Measurements from ENCODE around the gene MYOZ2.

Gene MYOZ2

DNA sequence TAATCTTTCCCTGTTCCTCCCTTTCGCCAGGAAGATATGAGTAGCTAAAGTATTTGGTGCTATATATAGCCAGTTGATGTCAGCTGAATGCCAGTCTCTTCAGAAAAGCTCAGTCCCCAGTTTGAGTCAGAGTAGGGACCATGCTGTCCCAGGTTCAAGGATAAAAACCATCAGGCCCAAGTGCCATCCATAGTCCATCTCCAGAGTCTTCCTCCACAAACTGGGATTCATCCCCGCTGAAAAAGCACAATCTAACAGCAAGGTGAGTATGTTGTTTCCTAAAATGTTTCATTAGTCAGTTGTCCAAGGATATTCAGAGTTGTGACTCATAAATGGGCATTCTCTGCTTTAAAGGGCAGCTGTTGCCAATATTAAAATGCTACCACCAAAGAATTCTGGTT, at the start of gene MYOZ2:
Gene MYOZ2, plus strand, starts transcription at position 112 of the 401 bp plus-strand sequence. CDS start 694 bp downstream, outside the sequence.
- DNase-seq (ENCODE audit: low spot score), result no peak

DNA sequence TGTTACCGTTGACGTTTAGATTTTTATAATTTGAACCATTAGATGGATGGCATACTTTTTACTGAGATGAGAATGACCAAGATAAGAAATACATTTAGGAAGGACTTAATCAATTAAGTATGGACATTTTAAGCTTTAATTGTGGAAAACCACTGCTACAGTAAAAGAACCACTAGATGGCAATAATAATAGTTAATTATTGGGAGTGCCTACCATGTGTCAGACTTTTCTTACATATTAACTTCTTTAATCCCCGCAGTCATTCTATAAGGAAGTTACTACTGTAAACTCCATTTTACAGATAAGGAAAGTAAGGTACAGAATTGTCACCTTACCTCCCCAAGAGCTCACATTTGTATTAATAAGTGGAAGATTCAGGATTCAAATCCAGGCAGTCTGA, 48.5 kb upstream of the MYOZ2 start:
- DNase-seq (ENCODE audit: low spot score), result no peak

DNA sequence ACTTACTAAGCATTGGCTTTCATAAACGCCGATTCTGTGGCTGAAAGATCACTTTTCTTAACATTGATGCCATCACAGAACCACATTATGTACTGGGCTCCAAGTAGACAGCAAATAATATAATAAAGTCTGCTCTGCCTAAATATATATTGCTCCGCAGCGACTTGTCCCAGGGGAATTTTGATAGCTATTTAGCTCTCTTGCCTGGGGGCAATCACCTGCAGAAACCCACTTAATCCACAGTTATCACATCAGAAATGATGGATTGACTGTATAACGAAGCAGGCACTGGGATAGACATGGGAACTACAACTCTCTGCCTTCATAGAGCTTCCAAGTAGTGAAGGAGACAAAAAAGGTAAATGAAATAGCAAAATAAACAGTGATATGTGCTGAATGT, 48.0 kb upstream of the MYOZ2 start:
- DNase-seq (ENCODE audit: low spot score), result no peak

DNA sequence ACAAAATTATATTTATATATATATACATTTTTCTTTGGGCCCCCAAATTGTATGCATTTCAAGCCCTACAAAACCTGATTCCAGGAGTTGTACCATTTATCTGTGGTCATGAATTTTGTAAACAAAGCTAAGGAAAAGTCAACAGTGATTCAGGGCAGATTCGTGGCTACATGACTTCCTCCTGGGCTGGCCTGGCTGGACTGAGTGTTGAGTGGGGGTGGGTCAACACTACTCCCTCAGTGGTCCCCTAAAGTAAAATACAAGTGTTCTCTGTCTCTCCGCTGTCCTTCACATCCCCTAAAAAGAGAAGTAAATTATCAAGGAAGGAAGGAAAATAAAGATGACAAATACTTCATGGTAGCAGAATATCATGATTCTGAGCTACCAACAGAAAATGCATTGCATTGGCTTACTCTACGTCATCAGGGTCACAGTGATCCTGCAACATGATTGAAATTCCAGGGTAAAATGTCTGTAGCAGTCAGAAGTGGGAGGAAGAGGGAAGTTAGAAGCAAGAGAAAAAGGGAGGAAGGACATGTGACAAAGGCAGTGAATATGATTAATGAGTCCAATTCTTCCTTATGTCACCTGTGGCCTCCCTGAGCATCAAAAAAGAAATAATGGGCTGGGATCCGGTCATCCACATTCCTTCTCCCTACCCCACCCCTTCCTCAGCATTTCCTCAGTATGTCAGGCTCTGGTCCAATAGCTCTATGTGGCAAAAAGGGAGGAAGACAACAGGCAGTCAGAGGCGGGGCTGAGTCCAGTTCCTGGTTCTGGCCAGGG, 42.4 kb upstream of the MYOZ2 start:
- DNase-seq (ENCODE audit: low spot score), result no peak

DNA sequence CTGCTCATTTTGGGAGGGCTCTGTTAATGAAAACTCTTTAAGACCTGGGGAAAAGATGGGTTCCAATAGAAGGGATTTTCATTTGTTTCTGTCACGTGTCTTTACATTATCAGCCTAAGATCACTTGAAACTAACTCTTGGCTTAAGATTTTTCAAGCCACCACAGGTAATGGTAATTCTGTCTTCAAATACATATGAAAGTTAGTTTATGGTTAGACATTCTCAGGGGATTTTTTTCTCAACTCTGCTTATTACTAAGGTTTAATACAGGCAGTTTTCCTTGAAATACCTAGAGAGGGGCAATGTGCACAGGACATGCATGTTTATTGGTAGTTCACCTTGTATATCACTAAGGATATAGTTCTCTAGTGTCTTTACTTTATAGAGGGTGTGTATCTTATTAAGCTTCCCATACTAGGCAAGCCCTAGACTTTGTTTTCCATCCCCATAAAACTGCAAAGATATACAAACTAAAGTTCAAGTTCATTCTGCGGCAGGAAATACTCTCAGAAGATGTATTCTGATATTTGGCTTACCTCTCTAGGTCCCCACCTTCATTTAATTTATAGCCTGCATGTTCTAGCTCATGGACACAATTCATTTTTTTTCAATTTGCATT, 38.2 kb upstream of the MYOZ2 start:
- no peak for DNase-seq (ENCODE audit: low spot score)

DNA sequence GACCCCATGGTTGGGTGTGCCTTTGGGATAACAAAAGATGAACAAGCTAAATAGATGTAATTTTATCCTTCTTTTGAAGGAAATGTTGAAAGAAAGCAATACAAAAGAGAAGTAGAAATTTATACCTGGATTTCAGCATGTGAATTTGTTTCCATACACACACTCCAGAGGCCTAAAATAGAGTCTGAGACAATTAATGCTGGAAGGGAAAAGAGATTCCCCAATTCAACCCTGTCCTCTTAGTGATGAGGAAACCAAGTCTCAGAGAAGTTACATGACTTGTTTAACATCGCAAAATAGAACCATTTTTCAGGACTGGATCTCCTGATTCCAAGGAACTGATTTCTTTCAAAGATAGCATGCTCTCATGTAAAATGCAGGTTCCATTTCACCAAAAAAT, 37.3 kb upstream of the MYOZ2 start:
- no peak for DNase-seq (ENCODE audit: low spot score)

DNA sequence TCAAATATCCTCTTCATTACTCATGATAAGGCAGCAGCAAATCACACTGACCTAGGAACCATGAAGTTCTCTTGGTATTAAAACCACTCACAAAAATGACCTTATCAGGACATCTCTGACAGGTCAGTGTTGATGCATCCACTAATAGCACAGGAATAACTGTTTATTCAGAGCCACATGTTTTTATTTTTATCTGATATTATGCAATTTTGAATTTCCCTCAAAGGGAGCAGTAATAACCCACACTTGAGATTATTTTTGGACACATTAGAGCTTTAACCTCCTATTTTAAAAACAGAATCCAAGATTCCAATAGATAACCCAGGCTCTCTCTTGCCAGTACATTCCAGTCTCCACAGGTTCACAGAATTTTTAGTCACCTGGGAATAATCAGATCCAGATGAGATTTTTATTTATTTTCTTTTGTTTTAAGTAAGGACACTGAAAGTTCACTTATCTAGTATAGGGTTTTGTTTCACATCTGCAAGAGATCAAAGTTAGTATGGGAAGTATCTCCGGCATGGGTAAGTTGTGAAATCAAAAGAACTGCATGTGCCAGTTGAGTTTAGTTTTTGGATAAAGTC, 36.3 kb upstream of the MYOZ2 start:
- no peak for DNase-seq (ENCODE audit: low spot score)

DNA sequence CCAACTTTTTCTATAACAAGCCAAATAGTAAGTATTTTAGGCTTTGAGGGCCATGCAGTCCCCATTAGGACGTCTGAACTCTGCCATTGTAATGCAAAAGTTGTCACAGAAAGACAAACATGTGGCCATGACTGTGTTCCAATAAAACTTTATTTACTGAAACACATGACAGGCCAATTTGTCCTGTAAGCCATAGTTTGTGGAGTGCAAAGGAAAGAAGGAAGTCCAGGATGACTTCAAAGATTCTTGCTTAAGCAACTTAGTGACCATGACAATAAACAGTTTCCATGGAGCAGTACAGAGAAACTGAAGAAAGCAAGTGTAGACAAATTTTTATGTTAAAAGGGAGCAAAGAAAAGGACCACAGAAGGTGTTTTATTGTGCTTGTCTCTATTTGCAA, 35.0 kb upstream of the MYOZ2 start:
- no peak for DNase-seq (ENCODE audit: low spot score)

DNA sequence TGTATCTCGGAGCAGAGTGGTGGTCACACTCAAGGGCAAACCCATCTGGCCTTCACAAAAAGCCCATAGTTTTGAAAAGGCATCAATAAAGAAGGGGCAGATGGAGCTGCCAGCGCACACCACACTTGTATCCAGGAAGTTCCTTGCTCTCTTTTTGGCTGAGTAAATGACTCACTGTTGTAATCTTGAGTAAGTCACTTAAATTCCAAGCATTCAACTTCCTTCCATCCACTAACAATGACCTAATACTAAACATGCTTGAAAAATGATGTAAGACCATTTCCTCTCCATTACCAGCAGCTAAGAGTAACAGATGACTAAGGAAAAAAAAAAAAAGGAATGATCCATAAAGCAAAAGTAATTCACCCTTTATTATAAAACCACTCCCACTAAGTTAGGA, 32.4 kb upstream of the MYOZ2 start:
- DNase-seq (ENCODE audit: low spot score), result no peak

DNA sequence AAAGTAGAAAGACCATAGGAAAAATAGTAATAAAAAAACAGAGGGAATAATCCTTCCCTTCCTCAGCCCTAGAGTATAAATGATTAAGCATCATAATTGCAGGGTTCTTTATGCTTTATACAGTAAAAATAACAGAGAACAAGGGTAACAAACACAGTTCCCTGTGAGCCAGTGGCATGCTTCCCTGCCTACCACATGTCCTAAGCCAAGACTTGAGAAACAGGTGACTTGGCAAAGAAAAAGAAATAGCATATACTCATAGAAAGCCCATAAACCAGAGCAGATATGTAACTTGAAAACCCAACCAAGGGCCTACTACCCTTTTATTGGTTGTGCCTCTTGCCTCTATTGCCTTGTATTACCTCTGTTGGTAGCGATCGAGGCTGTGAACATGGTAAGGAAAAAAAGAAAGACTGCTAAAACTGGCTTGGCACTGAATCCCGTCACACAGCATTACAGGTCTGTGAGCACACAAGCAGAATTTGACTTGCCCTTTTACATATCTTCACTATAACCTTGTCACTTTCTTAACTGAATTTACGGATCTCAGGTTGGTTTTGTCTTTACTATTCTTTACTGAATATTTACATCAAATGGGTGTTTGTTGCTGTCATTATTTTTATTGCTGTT, 30.9 kb upstream of the MYOZ2 start:
- no peak for DNase-seq (ENCODE audit: low spot score)

DNA sequence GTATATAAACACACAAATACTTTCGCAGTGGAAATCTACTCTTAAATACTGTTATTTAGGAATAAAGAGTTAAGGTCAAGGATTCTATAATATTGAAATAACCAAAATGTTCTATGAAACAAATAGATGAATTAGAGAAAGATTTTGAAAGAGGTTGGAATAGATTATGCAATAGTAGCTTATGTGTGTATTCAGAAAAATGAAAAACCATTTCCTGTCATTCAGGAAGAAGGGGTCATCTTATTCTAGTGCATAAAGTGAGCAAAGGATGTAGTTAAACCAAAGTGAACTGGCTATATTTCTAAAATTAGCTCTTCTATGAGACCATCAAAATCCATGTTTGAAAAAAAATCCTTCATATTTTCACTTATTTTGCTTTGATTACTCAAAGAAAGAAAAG, 30.0 kb upstream of the MYOZ2 start:
- no peak for DNase-seq (ENCODE audit: low spot score)

DNA sequence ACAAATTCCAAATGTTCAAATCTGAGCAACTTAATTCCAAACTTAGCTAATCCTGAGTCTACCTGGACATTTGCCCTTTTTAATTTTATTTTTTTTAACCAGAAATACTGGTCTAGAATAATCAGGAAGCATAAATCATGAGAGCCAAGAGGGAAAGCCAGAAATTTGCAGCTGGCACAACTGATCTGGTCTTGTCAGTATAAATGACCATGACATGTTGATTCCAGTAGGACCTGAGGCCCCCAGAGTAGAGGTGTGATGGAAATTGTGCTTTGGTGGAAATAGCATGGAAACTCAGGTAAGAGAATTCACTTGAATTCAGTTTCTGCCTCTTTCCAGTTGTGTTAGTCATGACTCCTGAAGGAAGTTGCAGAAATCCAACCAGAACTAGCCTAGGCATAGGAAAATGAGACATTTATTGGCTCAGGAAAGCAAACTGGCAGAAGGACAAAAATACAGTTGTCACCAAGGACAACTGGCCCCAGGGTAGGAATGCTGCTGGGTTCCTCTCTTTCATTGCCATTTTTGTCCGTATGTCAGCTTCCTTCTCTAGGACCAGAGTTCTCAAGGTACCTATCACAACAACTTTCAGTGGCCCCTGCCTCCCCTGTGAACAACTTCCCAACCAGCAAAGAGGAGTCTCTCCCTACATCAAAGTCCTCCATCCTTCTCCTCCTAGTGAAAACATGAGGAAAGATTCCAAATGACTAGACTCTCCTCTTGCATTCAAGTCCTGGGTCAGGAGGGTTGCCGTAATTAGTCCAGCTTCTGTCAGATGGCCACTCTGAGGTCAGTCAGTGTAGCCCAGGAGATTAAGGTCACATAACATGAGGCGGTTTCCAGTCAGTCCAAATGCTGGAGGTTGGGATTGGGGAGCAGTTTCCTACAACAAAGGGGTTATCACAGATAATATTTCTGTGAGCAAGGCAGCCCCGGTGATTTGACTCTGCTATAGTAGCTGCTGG, 29.3 kb upstream of the MYOZ2 start:
- no peak for DNase-seq (ENCODE audit: low spot score)

DNA sequence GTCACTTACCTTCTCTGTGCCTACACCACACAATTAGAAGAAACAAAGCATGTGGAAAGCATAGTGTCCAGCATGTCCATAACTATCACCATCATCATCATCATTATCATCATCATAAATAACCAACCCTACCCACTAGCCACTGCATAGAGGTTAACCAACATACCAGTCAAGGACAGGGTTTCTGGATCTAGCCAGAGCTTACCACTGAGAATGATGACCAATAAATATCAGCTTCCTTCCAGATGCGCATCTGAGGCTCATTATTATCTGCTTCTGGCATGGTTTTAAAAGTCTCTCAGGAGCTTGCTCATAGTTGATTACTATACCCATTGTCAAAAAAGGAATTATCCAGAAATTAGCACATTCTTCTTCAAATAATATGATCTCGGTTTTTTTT, 25.5 kb upstream of the MYOZ2 start:
- DNase-seq (ENCODE audit: low spot score), result no peak

DNA sequence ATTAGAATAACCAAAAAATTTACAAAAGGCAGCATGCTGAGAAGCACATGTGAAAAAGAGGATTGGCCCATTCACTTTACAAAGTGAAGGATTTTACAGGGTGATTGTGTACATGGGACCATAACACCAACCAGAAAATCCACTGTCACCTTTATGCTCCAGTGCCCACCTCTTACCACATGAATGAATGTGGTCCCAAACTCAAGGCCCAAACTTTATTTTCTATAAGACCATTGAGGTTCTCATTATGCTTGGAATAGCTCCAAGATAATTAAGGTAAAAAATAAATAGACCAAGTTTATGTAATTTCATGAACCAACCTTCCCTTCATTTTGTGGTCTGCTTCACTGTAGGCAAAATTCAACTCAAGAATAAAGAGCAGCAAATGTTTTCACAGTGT, 24.3 kb upstream of the MYOZ2 start:
- DNase-seq (ENCODE audit: low spot score), result no peak

DNA sequence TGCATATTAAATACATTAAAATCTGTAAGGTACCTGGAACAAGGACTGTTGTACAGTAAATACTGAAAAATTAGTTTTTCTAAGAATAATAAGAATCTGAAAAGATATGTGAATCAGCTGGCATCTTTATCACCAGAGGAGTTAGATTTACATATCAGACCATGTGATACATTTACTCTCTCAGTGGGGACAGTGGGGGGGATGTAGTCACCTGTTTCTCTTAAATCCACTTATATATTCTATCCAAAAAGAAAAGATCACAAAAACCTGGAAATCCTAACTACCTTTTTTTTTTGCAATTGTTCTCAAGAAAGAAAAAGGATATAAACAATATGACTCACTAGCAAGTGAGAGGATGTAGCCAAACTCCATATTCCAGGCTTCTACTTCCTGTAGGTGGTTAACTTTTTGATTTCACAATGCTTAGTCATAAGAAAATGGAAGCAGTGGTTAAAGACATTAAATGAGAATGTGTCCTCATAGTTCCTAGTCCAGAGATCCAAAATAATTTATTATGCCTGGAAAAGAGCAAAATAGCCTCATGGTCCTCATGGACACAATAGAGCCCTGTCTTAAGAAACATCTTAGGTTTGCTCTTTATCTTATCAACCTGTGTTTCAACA, 22.5 kb upstream of the MYOZ2 start:
- DNase-seq (ENCODE audit: low spot score), result no peak

DNA sequence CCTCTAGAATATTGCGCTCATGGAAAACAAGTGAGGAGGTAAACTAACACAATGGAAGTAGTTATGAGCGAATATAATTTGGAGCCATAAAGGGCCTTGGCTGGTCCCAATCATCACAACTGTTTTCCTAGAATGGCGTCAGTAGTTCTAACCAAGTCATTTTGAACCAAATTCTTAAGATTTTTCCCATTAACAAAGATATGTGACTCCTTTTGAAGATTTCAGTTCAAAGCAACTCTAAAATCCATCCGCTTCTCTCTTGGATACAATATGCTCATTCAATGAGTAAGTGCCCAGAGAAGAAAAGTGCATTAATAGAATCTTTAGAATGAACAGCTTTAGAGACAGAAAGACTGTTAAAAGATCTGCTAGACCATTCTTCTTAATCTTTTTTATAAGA, 19.6 kb upstream of the MYOZ2 start:
- no peak for DNase-seq (ENCODE audit: low spot score)

DNA sequence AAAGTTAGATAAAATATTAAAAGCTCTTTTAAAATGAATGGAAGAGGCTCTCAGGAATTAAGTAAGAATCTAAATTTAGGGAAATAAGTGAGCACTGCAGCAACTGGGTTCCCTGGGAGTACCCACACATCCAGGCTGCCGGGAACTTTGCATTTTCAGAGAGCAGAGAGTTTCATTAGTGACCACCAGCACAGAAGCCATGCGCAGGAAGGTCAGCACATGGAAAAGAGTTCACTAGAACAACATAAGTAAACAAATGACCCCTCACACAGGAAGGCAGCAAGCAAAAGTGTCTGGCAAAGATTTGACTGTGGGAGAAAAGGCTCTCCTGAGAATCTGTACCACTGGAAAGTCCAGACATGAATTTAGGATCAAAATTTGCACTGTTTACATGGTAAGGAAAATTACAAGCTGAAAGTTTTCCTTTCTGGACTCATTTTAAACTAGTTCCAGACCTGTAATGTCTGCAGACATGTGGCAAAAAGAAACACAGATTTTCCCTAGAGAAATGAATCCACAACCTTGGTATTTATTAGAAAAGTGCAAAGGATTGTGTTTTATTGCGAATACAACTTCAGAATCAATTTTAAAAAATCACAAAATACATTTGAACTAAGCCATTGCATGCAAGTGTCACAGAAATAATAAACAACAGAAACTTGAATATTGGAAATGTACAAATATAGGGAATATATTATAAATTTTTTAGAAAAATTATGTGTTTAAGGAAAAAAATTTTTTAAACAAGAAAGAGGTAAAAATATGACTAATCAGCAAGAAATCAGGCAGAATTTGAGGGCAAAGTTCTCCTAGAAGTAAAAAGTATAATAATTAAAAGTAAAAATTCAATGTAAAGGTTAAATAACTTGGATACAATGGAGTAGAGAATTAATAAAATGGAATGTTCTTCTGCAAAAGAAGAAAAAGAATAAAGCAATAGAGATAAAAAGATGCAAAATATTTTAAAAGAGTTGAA, 18.4 kb upstream of the MYOZ2 start:
- no peak for DNase-seq (ENCODE audit: low spot score)

DNA sequence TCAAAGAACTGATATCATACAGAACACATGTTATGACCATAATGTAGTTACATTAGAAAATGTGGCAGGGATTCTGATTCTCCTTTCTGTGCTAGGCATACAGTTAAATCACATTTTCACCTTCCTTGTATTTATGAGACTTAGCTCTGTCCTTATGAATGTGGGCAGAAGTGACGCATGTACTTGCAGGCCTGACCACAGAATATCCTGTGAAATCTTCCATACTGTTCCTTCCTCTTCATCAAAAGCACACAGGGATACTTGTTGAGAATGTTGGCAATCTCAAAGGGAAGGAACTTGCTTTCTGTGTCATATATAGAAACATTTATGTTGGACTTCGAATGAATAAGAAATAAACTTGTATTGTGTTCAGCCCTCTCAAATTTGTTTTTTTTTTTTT, 17.2 kb upstream of the MYOZ2 start:
- DNase-seq (ENCODE audit: low spot score), result no peak

DNA sequence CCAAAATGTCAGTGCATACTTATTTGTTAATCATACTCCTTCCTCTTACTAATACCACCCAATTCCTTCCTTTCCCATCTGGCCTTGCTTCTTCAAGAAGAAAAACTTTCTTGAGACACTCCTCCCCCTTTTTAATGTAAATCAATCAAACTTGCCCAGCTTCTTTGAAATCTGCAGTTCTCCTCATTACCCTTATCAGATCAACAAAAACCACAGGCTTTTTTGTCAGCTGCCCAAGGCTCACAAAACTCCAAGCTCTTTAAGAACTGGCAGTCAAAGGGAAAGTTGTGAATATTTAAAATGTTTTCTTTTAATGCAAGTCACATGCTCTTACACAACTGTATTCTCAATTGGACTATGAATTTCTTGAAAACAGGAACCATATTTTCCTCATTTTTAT, 11.3 kb upstream of the MYOZ2 start:
- DNase-seq (ENCODE audit: low spot score), result no peak

DNA sequence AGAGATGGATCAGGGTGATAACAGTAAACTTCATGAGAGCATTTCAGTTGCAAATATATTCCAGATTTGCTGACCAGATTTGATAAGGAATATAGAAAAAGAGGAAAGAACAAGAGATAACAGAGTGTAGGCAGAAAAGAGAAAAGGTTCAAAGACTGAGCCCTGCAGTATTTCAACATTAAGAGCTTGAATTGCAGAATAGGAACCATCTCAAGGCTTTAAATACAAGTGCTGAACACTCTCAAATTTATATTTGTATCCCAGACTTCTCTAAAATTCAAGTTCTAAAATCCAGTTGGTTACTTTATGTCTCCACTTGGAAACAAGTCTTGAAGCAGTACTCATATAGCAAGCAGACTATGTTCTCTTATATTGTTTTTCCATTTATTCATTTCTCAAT, 9.7 kb upstream of the MYOZ2 start:
- DNase-seq (ENCODE audit: low spot score), result no peak
